H1 (cell line): ENCODE results near the gene CEACAM16. TPM values are rescaled to one million over a fixed set of nuclear protein-coding genes. Genes with fewer than 3 reads are reported as not detected.

Source experiments
- CTCF ChIA-PET: fragments of 300-600 bp; sonication (Branson Sonifier 250); formaldehyde crosslinking; loops from one replicate; lab custom pipeline; 2021; ENCODE audit not compliant: partially characterized antibody; lab: Charles Lee
- POLR2A ChIA-PET: fragments of 300-600 bp; sonication (Branson Sonifier 250); formaldehyde crosslinking; loops from one replicate; lab custom pipeline; 2021; ENCODE audit warnings: inconsistent platforms; ENCODE audit not compliant: partially characterized antibody; lab: Charles Lee
- DNase-seq, 2 experiments: peaks; one replicate each; pipeline versions ENCODE4 v3.0.0 to v3.0.0-alpha.2; 2010 to 2022; ENCODE audit warnings: low spot score in 2 of 2, low read depth in 1 of 2, mixed read lengths in 1 of 2
- FAIRE-seq: peaks from 2 replicates; lab custom pipeline; 2011; peaks lifted over from hg19 to GRCh38; lab: Jason Lieb, UNC
- H2AFZ ChIP-seq: 2 replicates; pipeline ENCODE4 v1.8.1; 2012; ENCODE audit warnings: low read length, inconsistent platforms
- H2AK5ac ChIP-seq: 2 replicates; pipeline ENCODE4 v1.6.1; 2013; ENCODE audit warnings: low read depth, low read length
- H2BK120ac ChIP-seq: replicated peaks from 2 replicates; pipeline ENCODE3; 2013; ENCODE audit warnings: low read depth, low read length, inconsistent platforms
- H2BK12ac ChIP-seq: 2 replicates; pipeline ENCODE4 v1.6.1; 2013; ENCODE audit warnings: low read depth, low read length
- H2BK15ac ChIP-seq: 2 replicates; pipeline ENCODE4 v1.6.1; 2013; ENCODE audit warnings: low read length
- H2BK20ac ChIP-seq: 2 replicates; pipeline ENCODE4 v1.6.1; 2013; ENCODE audit warnings: low read length
- H2BK5ac ChIP-seq: 2 replicates; pipeline ENCODE4 v1.6.1; 2013; ENCODE audit warnings: low read depth, low read length
- H3K14ac ChIP-seq: 2 replicates; pipeline ENCODE4 v1.6.1; 2013; ENCODE audit warnings: inconsistent platforms; ENCODE audit not compliant: insufficient read length
- H3K18ac ChIP-seq: 2 replicates; pipeline ENCODE4 v1.6.1; 2013; ENCODE audit warnings: low read length; ENCODE audit errors: extremely low read depth
- H3K23ac ChIP-seq: 2 replicates; pipeline ENCODE4 v1.6.1; 2013; ENCODE audit warnings: inconsistent platforms; ENCODE audit not compliant: insufficient read length
- H3K23me2 ChIP-seq: 2 replicates; pipeline ENCODE4 v1.6.1; 2013; ENCODE audit warnings: low read depth, low read length
- H3K27ac ChIP-seq: 2 replicates; pipeline ENCODE4 v1.6.1; 2011; ENCODE audit warnings: low read depth, low read length, inconsistent platforms
- H3K27me3 ChIP-seq, 4 experiments: replicated peaks in 1 of 4; 1 replicate in 1 of 4; 2 replicates in 3 of 4; pipeline versions ENCODE4 v1.6.1 to v1.8.1; 2011 to 2013; ENCODE audit warnings: low read length in 3 of 4, mild to moderate bottlenecking in 3 of 4, inconsistent platforms in 2 of 4, mixed read lengths in 2 of 4, moderate library complexity in 1 of 4; ENCODE audit not compliant: control insufficient read depth in 3 of 4, insufficient read depth in 3 of 4; ENCODE audit errors: extremely low read depth in 1 of 4
- H3K36me3 ChIP-seq, 4 experiments: 2 replicates each; pipeline versions ENCODE4 v1.6.1 to v1.8.1; 2011 to 2013; ENCODE audit warnings: mild to moderate bottlenecking in 4 of 4, low read length in 3 of 4, moderate library complexity in 2 of 4, control low read depth in 1 of 4, inconsistent platforms in 1 of 4; ENCODE audit not compliant: insufficient read depth in 4 of 4, control insufficient read depth in 2 of 4
- H3K4ac ChIP-seq: replicated peaks from 2 replicates; pipeline ENCODE3; 2013; ENCODE audit warnings: low read length, low read depth, mixed read lengths, inconsistent platforms; ENCODE audit not compliant: insufficient read length
- H3K4me1 ChIP-seq, 4 experiments: replicated peaks in 1 of 4; 1 replicate in 1 of 4; 2 replicates in 3 of 4; pipeline versions ENCODE4 v1.6.1 to v1.8.1; 2011 to 2013; ENCODE audit warnings: low read length in 3 of 4, inconsistent platforms in 2 of 4, mixed read lengths in 1 of 4; ENCODE audit not compliant: insufficient read depth in 4 of 4, control insufficient read depth in 3 of 4
- H3K4me2 ChIP-seq, 2 experiments: 2 replicates each; pipeline versions ENCODE4 v1.6.1 to v1.8.1; 2011 to 2013; ENCODE audit warnings: low read depth in 2 of 2, low read length in 2 of 2, control low read depth in 1 of 2, inconsistent platforms in 1 of 2, mild to moderate bottlenecking in 1 of 2; ENCODE audit not compliant: insufficient read depth in 1 of 2
- H3K4me3 ChIP-seq, 4 experiments: fragments of 200-600, 300-600 bp in 1 of 4; sonication (generic), shearing (Covaris generic), sonication (Bioruptor Twin) in 1 of 4; 2 replicates each; pipeline versions ENCODE4 v1.5.1 to v1.8.1; 2011 to 2016; ENCODE audit warnings: low read length in 4 of 4, low read depth in 3 of 4, control low read depth in 2 of 4, inconsistent platforms in 2 of 4, mild to moderate bottlenecking in 2 of 4, mixed read lengths in 1 of 4, moderate library complexity in 1 of 4; ENCODE audit not compliant: insufficient read depth in 2 of 4; ENCODE audit errors: extremely low read depth in 1 of 4
- H3K56ac ChIP-seq: replicated peaks from 2 replicates; pipeline ENCODE3; 2013; ENCODE audit warnings: low read depth, mild to moderate bottlenecking, mixed read lengths, low read length, inconsistent platforms; ENCODE audit not compliant: insufficient read length
- H3K79me1 ChIP-seq: 2 replicates; pipeline ENCODE4 v1.6.1; 2013; ENCODE audit warnings: low read depth, low read length, control low read depth
- H3K79me2 ChIP-seq, 2 experiments: 2 replicates each; pipeline versions ENCODE4 v1.6.1 to v1.8.1; 2012 to 2013; ENCODE audit warnings: low read length in 2 of 2, mild to moderate bottlenecking in 2 of 2, inconsistent platforms in 1 of 2; ENCODE audit not compliant: insufficient read depth in 2 of 2, control insufficient read depth in 1 of 2
- H3K9ac ChIP-seq, 4 experiments: replicated peaks in 1 of 4; 1 replicate in 1 of 4; 2 replicates in 3 of 4; pipeline versions ENCODE4 v1.6.1 to v1.8.1; 2011 to 2013; ENCODE audit warnings: low read depth in 3 of 4, low read length in 3 of 4, control low read depth in 2 of 4, mild to moderate bottlenecking in 2 of 4, moderate library complexity in 2 of 4, inconsistent platforms in 1 of 4; ENCODE audit errors: extremely low read depth in 1 of 4
- H3K9me3 ChIP-seq, 2 experiments: 2 replicates each; pipeline versions ENCODE4 v1.6.1 to v1.8.1; 2012 to 2013; ENCODE audit warnings: mild to moderate bottlenecking in 2 of 2, moderate library complexity in 2 of 2, control low read depth in 1 of 2, inconsistent platforms in 1 of 2, low read depth in 1 of 2, low read length in 1 of 2, mixed read lengths in 1 of 2; ENCODE audit not compliant: insufficient read depth in 2 of 2
- H4K20me1 ChIP-seq, 2 experiments: replicated peaks in 1 of 2; 2 replicates each; pipeline versions ENCODE3 to v1.8.1; 2011 to 2013; ENCODE audit warnings: inconsistent platforms in 2 of 2, low read length in 2 of 2, mild to moderate bottlenecking in 1 of 2; ENCODE audit not compliant: insufficient read depth in 2 of 2, control insufficient read depth in 1 of 2
- H4K5ac ChIP-seq: 2 replicates; pipeline ENCODE4 v1.6.1; 2013; ENCODE audit warnings: low read length, low read depth, mixed read lengths, inconsistent platforms; ENCODE audit not compliant: insufficient read length
- H4K8ac ChIP-seq: 2 replicates; pipeline ENCODE4 v1.8.0; 2013; ENCODE audit warnings: mild to moderate bottlenecking, moderate library complexity, low read length, inconsistent platforms; ENCODE audit not compliant: insufficient read depth; ENCODE audit errors: extremely low read depth
- H4K91ac ChIP-seq: replicated peaks from 2 replicates; pipeline ENCODE3; 2013; ENCODE audit warnings: low read length, mixed read lengths, inconsistent platforms; ENCODE audit not compliant: insufficient read length
- KDM1A ChIP-seq: fragments of 200-600, 300-600 bp; sonication (generic); IDR thresholded peaks from 2 replicates; pipeline ENCODE4 v1.7.1; 2016; ENCODE audit warnings: mild to moderate bottlenecking, low read length, borderline replicate concordance
- RBBP5 ChIP-seq: IDR thresholded peaks from 2 replicates; pipeline ENCODE4 v1.7.1; 2012; ENCODE audit warnings: low read depth, mild to moderate bottlenecking, inconsistent platforms, low read length, moderate library complexity, borderline replicate concordance
- WGBS, 2 experiments: shearing (Covaris generic) in 1 of 2; methylation state at CpG; one replicate each; pipeline versions ENCODE4 v1.1.6 to v1.1.7; 2013 to 2015; ENCODE audit warnings: low lambda C conversion rate in 2 of 2, mixed read lengths in 2 of 2, inconsistent platforms in 1 of 2, low coverage in 1 of 2, missing lambda C conversion rate in 1 of 2; ENCODE audit not compliant: insufficient replicate concordance in 2 of 2, insufficient coverage in 1 of 2, insufficient read length in 1 of 2; ENCODE audit errors: extremely low coverage in 1 of 2, missing lambda C conversion rate in 1 of 2; 5-methylcytosine and 5-hydroxymethylcytosine counted together
- polyA plus RNA-seq, 7 experiments: library from polyadenylated mRNA; depleted of rRNA in 3 of 7; stranded (reverse) in 5 of 7; unstranded in 2 of 7; fragments of >200 nt in 5 of 7; fragments of 200-250 nt in 2 of 7; gene quantifications; 1 replicate in 5 of 7; 2 replicates in 1 of 7; 4 replicates in 1 of 7; pipeline versions ENCODE4 v1.2.1 to v1.2.3, GENCODE V29; 2011 to 2013; ENCODE audit warnings: missing spikeins in 2 of 7, mixed read lengths in 2 of 7
- total RNA-seq: library from RNA; stranded (reverse); fragmentation: NEBNext Ultra II Directional; extraction: Animal tissue kit (Norgen Biotek cat#: 25700); gene quantifications from 2 replicates; pipeline ENCODE4 v1.2.1, GENCODE V29; 2021

Gene CEACAM16
- total and polyA plus RNA-seq, 2 of the 8 experiments (the other 6 are each of a cell fraction or from before 2014, with no cell fraction given), result not detected

- H4K8ac ChIP-seq, result no peak overlapping the region
- peaks cover 12% of the 10 kb centered on the region for H3K23me2 ChIP-seq
- no peak overlapping the region for H2AFZ ChIP-seq
- 58% methylated on average over 3 of the region's 3 CpGs; no CpG with 5 or more reads in 1 of the 2 experiments for WGBS, 2 experiments
- peaks cover 0 to 7% (median 3%) of the 10 kb centered on the region in 4 experiments; a peak in 3 of 7 replicates for H3K4me1 ChIP-seq
- no peak overlapping the region for H3K4me2 ChIP-seq
- no peaks in the 10 kb centered on the region for H3K9me3 ChIP-seq
- ChIA-PET CTCF (interaction anchor here (0.6 to 9.4 kb wide), 8 partner anchors 11 to 371 kb away, joined by 3 to 91 read pairs (median 4); no protein-coding TSS in a partner anchor), POLR2A (interaction anchor here (1.1 to 2.1 kb wide), 5 partner anchors 8 to 21 kb away, joined by 3 to 4 read pairs (median 4); no protein-coding TSS in a partner anchor)
- no peak overlapping the region for H2AK5ac ChIP-seq
- no peak overlapping the region for H3K9ac ChIP-seq
- DNase-seq (no peak), FAIRE-seq (no peak)
- no peaks in the 10 kb centered on the region for H3K36me3 ChIP-seq
- H4K5ac ChIP-seq, result no peak overlapping the region
- no peak overlapping the region for H2BK120ac ChIP-seq
- no peak overlapping the region for H3K14ac ChIP-seq
- H3K27ac ChIP-seq, result no peak overlapping the region
- H2BK5ac ChIP-seq, result no peak overlapping the region
- no peak for TF ChIP-seq RBBP5
- TF ChIP-seq KDM1A, result peak; percentile 86; the same call in 1 of the 2 replicates
- H3K23ac ChIP-seq, result no peak overlapping the region
- no peak overlapping the region for H4K91ac ChIP-seq
- H3K27me3 ChIP-seq, result peaks cover 20 to 44% (median 34%) of the 10 kb centered on the region in 4 experiments
- H3K4me3 ChIP-seq, result no peak overlapping the region
- H2BK20ac ChIP-seq, result no peak overlapping the region
- no peak overlapping the region for H3K4ac ChIP-seq
- H3K18ac ChIP-seq, result no peak overlapping the region
- H3K79me2 ChIP-seq, result no peaks in the 10 kb centered on the region
- H2BK15ac ChIP-seq, result no peak overlapping the region; the same call in 1 of the 2 replicates
- H3K79me1 ChIP-seq, result no peaks in the 10 kb centered on the region
- no peaks in the 10 kb centered on the region for H4K20me1 ChIP-seq
- H3K56ac ChIP-seq, result no peak overlapping the region
- H2BK12ac ChIP-seq, result no peak overlapping the region
These were observed 46.0 kb downstream of the CEACAM16 start for GRCh38 chr19:44744871-44745332.
